Endothelial cell of umbilical vein (primary cell): ENCODE results near the gene ZGLP1. TPM values are rescaled to one million over a fixed set of nuclear protein-coding genes. Genes with fewer than 3 reads are reported as not detected.

Source experiments
- BruUV-seq: library from RNA; stranded (reverse); fragments of 400-500 nt; replicated peaks from 2 replicates; lab custom pipeline; 2021; lab: Mats Ljungman, UMichigan
- CTCF ChIA-PET: fragments of 300-600, 350-600 bp; sonication (Branson Sonifier 250); formaldehyde crosslinking; loops from one replicate; lab custom pipeline; 2021; ENCODE audit warnings: antibody characterized with exemption, inconsistent platforms; lab: Charles Lee
- POLR2A ChIA-PET: fragments of 300-600, 350-600 bp; sonication (Branson Sonifier 250); formaldehyde crosslinking; loops from one replicate; lab custom pipeline; 2021; ENCODE audit warnings: antibody characterized with exemption, inconsistent platforms; lab: Charles Lee
- DNase-seq: peaks from one replicate; pipeline ENCODE4 v3.0.0-alpha.2; 2011; ENCODE audit warnings: low read depth, low spot score
- FAIRE-seq: peaks from 2 replicates; lab custom pipeline; 2011; peaks lifted over from hg19 to GRCh38; lab: Jason Lieb, UNC
- H2AFZ ChIP-seq: 2 replicates; pipeline ENCODE4 v1.6.0; 2012; ENCODE audit warnings: low read depth, low read length, control low read depth, inconsistent platforms
- H3K27ac ChIP-seq: 2 replicates; pipeline ENCODE4 v1.5.1; 2011; ENCODE audit warnings: low read depth, mild to moderate bottlenecking, control low read depth, low read length, moderate library complexity; ENCODE audit not compliant: insufficient read depth
- H3K27me3 ChIP-seq, 2 experiments: 2 replicates each; pipeline versions ENCODE4 v1.6.0 to v1.6.1; 2011; ENCODE audit warnings: low read length in 2 of 2, mixed read lengths in 1 of 2; ENCODE audit not compliant: control insufficient read depth in 2 of 2, insufficient read depth in 2 of 2
- H3K36me3 ChIP-seq, 2 experiments: 2 replicates in 1 of 2; 3 replicates in 1 of 2; pipeline ENCODE4 v1.5.1; 2011; ENCODE audit warnings: low read length in 2 of 2, mild to moderate bottlenecking in 1 of 2, moderate library complexity in 1 of 2; ENCODE audit not compliant: control insufficient read depth in 2 of 2, insufficient read depth in 2 of 2; ENCODE audit errors: extremely low read depth in 1 of 2
- H3K4me1 ChIP-seq: 3 replicates; pipeline ENCODE4 v1.5.1; 2011; ENCODE audit warnings: mild to moderate bottlenecking, low read length; ENCODE audit not compliant: control insufficient read depth, insufficient read depth; ENCODE audit errors: extremely low read depth
- H3K4me2 ChIP-seq: 2 replicates; pipeline ENCODE4 v1.6.1; 2011; ENCODE audit warnings: low read length, control low read depth, mixed read lengths; ENCODE audit not compliant: insufficient read depth
- H3K4me3 ChIP-seq, 3 experiments: fragments of 200-600 bp in 1 of 3; sonication (generic), shearing (Covaris generic) in 1 of 3; replicated peaks in 1 of 3; 2 replicates each; pipeline ENCODE4 v1.5.1; 2011 to 2016; ENCODE audit warnings: control low read depth in 3 of 3, low read length in 3 of 3, mild to moderate bottlenecking in 2 of 3, inconsistent platforms in 1 of 3, low read depth in 1 of 3, moderate library complexity in 1 of 3; ENCODE audit not compliant: insufficient read depth in 1 of 3
- H3K79me2 ChIP-seq: 2 replicates; pipeline ENCODE4 v1.6.0; 2012; ENCODE audit warnings: low read length, inconsistent platforms; ENCODE audit not compliant: control insufficient read depth, insufficient read depth
- H3K9ac ChIP-seq: replicated peaks from 2 replicates; pipeline ENCODE3; 2011; ENCODE audit warnings: low read length, control low read depth; ENCODE audit not compliant: insufficient read depth; ENCODE audit errors: extremely low read depth
- H3K9me1 ChIP-seq: replicated peaks from 3 replicates; pipeline ENCODE4 v1.6.0; 2011; ENCODE audit warnings: mild to moderate bottlenecking, low read length; ENCODE audit not compliant: control insufficient read depth, insufficient read depth; ENCODE audit errors: extremely low read depth
- H3K9me3 ChIP-seq: replicated peaks from 2 replicates; pipeline ENCODE4 v1.5.1; 2012; ENCODE audit warnings: low read length, inconsistent platforms; ENCODE audit not compliant: control insufficient read depth, insufficient read depth
- H4K20me1 ChIP-seq: replicated peaks from 2 replicates; pipeline ENCODE3; 2011; ENCODE audit warnings: mild to moderate bottlenecking, low read length; ENCODE audit not compliant: control insufficient read depth, insufficient read depth; ENCODE audit errors: extremely low read depth
- CTCF ChIP-seq, 2 donors: IDR thresholded peaks; 1 replicate in 1 of 2; 2 replicates in 1 of 2; pipeline ENCODE4 v1.5.1; 2011; ENCODE audit warnings: low read length in 2 of 2, mild to moderate bottlenecking in 2 of 2, moderate library complexity in 2 of 2, control low read depth in 1 of 2, inconsistent platforms in 1 of 2, low read depth in 1 of 2; ENCODE audit not compliant: insufficient read depth in 1 of 2; ENCODE audit errors: extremely low read depth in 1 of 2
- EZH2 ChIP-seq: IDR thresholded peaks from 2 replicates; pipeline ENCODE4 v1.6.1; 2012; ENCODE audit warnings: borderline replicate concordance, low read depth, mild to moderate bottlenecking, moderate library complexity, low read length, inconsistent platforms; ENCODE audit not compliant: severe bottlenecking
- FOS ChIP-seq: IDR thresholded peaks from 2 replicates; pipeline ENCODE4 v1.6.1; 2011; ENCODE audit warnings: mild to moderate bottlenecking, low read length, moderate library complexity, borderline replicate concordance; ENCODE audit not compliant: insufficient read depth
- JUN ChIP-seq: IDR thresholded peaks from 2 replicates; pipeline ENCODE4 v1.6.1; 2011; ENCODE audit warnings: borderline replicate concordance, low read depth; ENCODE audit not compliant: insufficient read length, insufficient read depth
- MAX ChIP-seq: IDR thresholded peaks from 2 replicates; pipeline ENCODE4 v1.6.1; 2011; ENCODE audit not compliant: insufficient read depth, insufficient read length
- POLR2A ChIP-seq: IDR thresholded peaks from 2 replicates; pipeline ENCODE4 v1.6.1; 2012; ENCODE audit warnings: low read depth, mild to moderate bottlenecking, control low read depth, low read length
- POLR2AphosphoS5 ChIP-seq: IDR thresholded peaks from 2 replicates; pipeline ENCODE4 v1.6.1; 2012; ENCODE audit warnings: low read depth, mild to moderate bottlenecking, control low read depth, low read length, moderate library complexity; ENCODE audit not compliant: insufficient read depth
- dilution Hi-C: fragments of 300-500 bp; cut with MboI; formaldehyde crosslinking; loops from one replicate; pipeline ENCODE4 v1.15.0; 2019; ENCODE audit warnings: low sequenced_read_pairs; ENCODE audit not compliant: extremely low pct_ligation_motif_present
- intact Hi-C: fragments of 100-400 bp; cut with micrococcal nuclease; formaldehyde crosslinking; loops from one replicate; pipeline ENCODE4 v1.10.0; 2022
- polyA plus RNA-seq, 4 experiments: library from polyadenylated mRNA; depleted of rRNA in 3 of 4; stranded (reverse) in 3 of 4; unstranded in 1 of 4; fragments of >200 nt; gene quantifications; 2 replicates each; pipeline versions ENCODE4 v1.2.1 to v1.2.3, GENCODE V29; 2011 to 2012; ENCODE audit warnings: missing spikeins in 1 of 4
- total RNA-seq: library from RNA; stranded (reverse); gene quantifications from 2 replicates; pipeline ENCODE4 v1.2.3, GENCODE V29; 2021

Gene ZGLP1
- total and polyA plus RNA-seq, 2 donors (not counting 3 experiments of a cell fraction or from before 2014, with no cell fraction given) = 1.6 to 2.9 TPM

GRCh38 chr19:10327793-10328192, 18.2 kb upstream of the ZGLP1 start:
- dilution Hi-C loops (no loop called here), intact Hi-C loops (no loop called here)
- TF ChIP-seq MAX = no peak
- no peak for TF ChIP-seq POLR2AphosphoS5
- TF ChIP-seq POLR2A = no peak
- TF ChIP-seq JUN = no peak
- TF ChIP-seq EZH2 = no peak
- TF ChIP-seq FOS = no peak
- TF ChIP-seq CTCF (IDR thresholded peaks at IDR 0.05; ENCODE audit: extremely low read depth in 1 of 2, insufficient read depth in 1 of 2, low read depth in 1 of 2, low read length in 2 of 2) = no peak
- Histone ChIP-seq H3K36me3 (peaks cover 9 to 39% of the 10 kb centered on the region in 2 experiments), H3K4me2 (no peak overlapping the region), H3K9me3 (no peaks in the 10 kb centered on the region), H2AFZ (no peak overlapping the region), H3K27ac (no peak overlapping the region), H3K4me1 (peaks cover 6% of the 10 kb centered on the region), H3K27me3 (no peaks in the 10 kb centered on the region), H3K79me2 (peaks cover 24% of the 10 kb centered on the region), H3K9me1 (no peaks in the 10 kb centered on the region), H3K4me3 (no peak overlapping the region), H3K9ac (no peak overlapping the region), H4K20me1 (no peaks in the 10 kb centered on the region)
- POLR2A ChIA-PET = no interaction called here
- CTCF ChIA-PET = interaction anchor here (1.5 kb wide), 1 partner anchor 58 kb away, joined by 3 read pairs; no protein-coding TSS in a partner anchor
- no TSS peak for BruUV-seq
- FAIRE-seq = no peak
- no peak for DNase-seq
